OCI-LY7 (cell line): Measurements from ENCODE around the gene IGFBP4. TPM values are rescaled to one million over a fixed set of nuclear protein-coding genes. Genes with fewer than 3 reads are reported as not detected.
"Not testable (repeated sequence)": the region's sequence is repeated elsewhere in the genome, so short reads cannot be mapped to it uniquely, and the experiment has no call there.

Experiments used
- BruUV-seq: library from RNA; stranded (reverse); fragments of 400-500 nt; replicated peaks from 2 replicates; lab custom pipeline; 2021; lab: Mats Ljungman, UMichigan
- CTCF ChIA-PET: fragments of 300-600 bp; sonication (Branson Sonifier 250); formaldehyde crosslinking; loops from one replicate; lab custom pipeline; 2022; ENCODE audit warnings: antibody characterized with exemption; ENCODE audit not compliant: unreplicated experiment; lab: Charles Lee
- POLR2A ChIA-PET: fragments of 300-600 bp; sonication (Branson Sonifier 250); formaldehyde crosslinking; loops from one replicate; lab custom pipeline; 2022; ENCODE audit warnings: antibody characterized with exemption; lab: Charles Lee
- DNase-seq: peaks from one replicate; pipeline ENCODE4 v3.0.0-alpha.2; 2015; ENCODE audit warnings: low spot score
- H2AFZ ChIP-seq: fragments of 200-600 bp; sonication (generic), shearing (Covaris generic); 2 replicates; pipeline ENCODE4 v1.6.1; 2014; ENCODE audit warnings: mild to moderate bottlenecking, antibody characterized with exemption, low read length, moderate library complexity
- H3K27ac ChIP-seq: fragments of 200-600 bp; sonication (generic); 2 replicates; pipeline ENCODE4 v1.5.1; 2014; ENCODE audit warnings: mixed run types, low read depth, mild to moderate bottlenecking, moderate library complexity, low read length, inconsistent platforms; ENCODE audit not compliant: poor library complexity, severe bottlenecking
- H3K36me3 ChIP-seq: fragments of 200-600 bp; sonication (generic); 2 replicates; pipeline ENCODE4 v1.6.1; 2014; ENCODE audit warnings: mild to moderate bottlenecking, antibody characterized with exemption, low read length, moderate library complexity, mixed read lengths; ENCODE audit not compliant: insufficient read depth
- H3K4me1 ChIP-seq: fragments of 200-600 bp; sonication (generic); 2 replicates; pipeline ENCODE4 v1.5.1; 2014; ENCODE audit warnings: mild to moderate bottlenecking, low read length; ENCODE audit not compliant: insufficient read depth, poor library complexity, severe bottlenecking
- H3K4me2 ChIP-seq: fragments of 200-600 bp; sonication (generic); 2 replicates; pipeline ENCODE4 v1.6.1; 2014; ENCODE audit warnings: mild to moderate bottlenecking, low read length
- H3K4me3 ChIP-seq: fragments of 200-600 bp; sonication (generic); 2 replicates; pipeline ENCODE4 v1.5.1; 2014; ENCODE audit warnings: mild to moderate bottlenecking, low read depth, low read length; ENCODE audit not compliant: poor library complexity, severe bottlenecking
- H3K79me2 ChIP-seq: fragments of 200-600 bp; sonication (generic); 2 replicates; pipeline ENCODE4 v1.6.1; 2016; ENCODE audit warnings: low read depth, mild to moderate bottlenecking, low read length, moderate library complexity, mixed read lengths; ENCODE audit not compliant: insufficient read depth
- H3K9me2 ChIP-seq: fragments of 200-600 bp; sonication (generic); 2 replicates; pipeline ENCODE4 v1.6.1; 2016; ENCODE audit warnings: mild to moderate bottlenecking, low read length, mixed read lengths; ENCODE audit not compliant: insufficient read depth
- H3K9me3 ChIP-seq: fragments of 200-600 bp; sonication (generic); 2 replicates; pipeline ENCODE4 v1.6.1; 2014; ENCODE audit warnings: mild to moderate bottlenecking, mixed run types, low read length, mixed read lengths
- H4K20me1 ChIP-seq: fragments of 200-600 bp; sonication (generic); 2 replicates; pipeline ENCODE4 v1.6.1; 2014; ENCODE audit warnings: mild to moderate bottlenecking, antibody characterized with exemption, low read length, moderate library complexity, mixed read lengths; ENCODE audit not compliant: insufficient read depth
- EZH2phosphoT487 ChIP-seq: fragments of 200-600 bp; sonication (generic); IDR thresholded peaks from 2 replicates; pipeline ENCODE4 v1.6.1; 2018; ENCODE audit warnings: low read depth, borderline replicate concordance, mild to moderate bottlenecking, mixed run types, antibody characterized with exemption, low read length, moderate library complexity, mixed read lengths
- intact Hi-C: fragments of 100-400 bp; cut with micrococcal nuclease; formaldehyde crosslinking; loops from one replicate; pipeline ENCODE4 v1.10.0; 2022; ENCODE audit not compliant: unreplicated experiment
- total RNA-seq, 2 experiments: library from RNA; depleted of rRNA in 1 of 2; stranded (reverse); fragments of >200 nt in 1 of 2; shearing (Covaris generic) in 1 of 2; gene quantifications; 2 replicates each; pipeline ENCODE4 v1.2.3, GENCODE V29; 2014 to 2022
- TF ChIP-seq, protein P1 (sequence below): fragments of 200-600 bp; sonication (generic); conservative IDR thresholded peaks from 2 replicates; pipeline ENCODE4 v1.5.1; 2014; ENCODE audit warnings: mild to moderate bottlenecking, antibody characterized with exemption, low read length, moderate library complexity, mixed read lengths

IGFBP4 gene
- total RNA-seq, 2 experiments from 2014 or later: not detected

DNA sequence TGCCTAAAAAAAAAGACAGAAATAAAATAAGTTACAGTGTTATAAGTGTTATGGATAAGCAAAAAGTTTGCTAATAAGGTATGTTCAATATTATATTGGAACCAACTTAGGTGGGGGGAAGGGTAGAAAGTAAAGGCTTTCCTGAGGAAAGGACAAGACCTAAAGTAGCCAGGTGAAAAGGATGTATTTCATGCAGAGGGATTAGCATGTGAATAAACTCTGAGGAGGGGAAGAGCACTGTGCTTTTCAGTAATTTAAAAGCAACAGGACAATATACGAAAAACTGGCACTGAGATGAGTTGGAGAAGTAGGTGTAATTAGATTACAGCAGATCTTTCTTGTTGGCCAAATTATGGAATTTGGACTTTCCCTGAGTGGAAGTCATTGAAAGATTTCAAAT is 33.2 kb upstream of the IGFBP4 start:
- Histone ChIP-seq H3K79me2 (peaks cover 40% of the 10 kb centered on the region), H3K9me3 (no peaks in the 10 kb centered on the region), H3K4me3 (no peak overlapping the region), H2AFZ (no peak overlapping the region), H3K4me2 (no peak overlapping the region), H3K27ac (no peak overlapping the region), H3K4me1 (no peaks in the 10 kb centered on the region), H3K9me2 (no peaks in the 10 kb centered on the region), H4K20me1 (no peaks in the 10 kb centered on the region), H3K36me3 (peaks cover 99% of the 10 kb centered on the region)
- no TSS peak for BruUV-seq
- TF ChIP-seq EZH2phosphoT487: no peak
- TF ChIP-seq, protein P1, sequence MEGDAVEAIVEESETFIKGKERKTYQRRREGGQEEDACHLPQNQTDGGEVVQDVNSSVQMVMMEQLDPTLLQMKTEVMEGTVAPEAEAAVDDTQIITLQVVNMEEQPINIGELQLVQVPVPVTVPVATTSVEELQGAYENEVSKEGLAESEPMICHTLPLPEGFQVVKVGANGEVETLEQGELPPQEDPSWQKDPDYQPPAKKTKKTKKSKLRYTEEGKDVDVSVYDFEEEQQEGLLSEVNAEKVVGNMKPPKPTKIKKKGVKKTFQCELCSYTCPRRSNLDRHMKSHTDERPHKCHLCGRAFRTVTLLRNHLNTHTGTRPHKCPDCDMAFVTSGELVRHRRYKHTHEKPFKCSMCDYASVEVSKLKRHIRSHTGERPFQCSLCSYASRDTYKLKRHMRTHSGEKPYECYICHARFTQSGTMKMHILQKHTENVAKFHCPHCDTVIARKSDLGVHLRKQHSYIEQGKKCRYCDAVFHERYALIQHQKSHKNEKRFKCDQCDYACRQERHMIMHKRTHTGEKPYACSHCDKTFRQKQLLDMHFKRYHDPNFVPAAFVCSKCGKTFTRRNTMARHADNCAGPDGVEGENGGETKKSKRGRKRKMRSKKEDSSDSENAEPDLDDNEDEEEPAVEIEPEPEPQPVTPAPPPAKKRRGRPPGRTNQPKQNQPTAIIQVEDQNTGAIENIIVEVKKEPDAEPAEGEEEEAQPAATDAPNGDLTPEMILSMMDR: no peak
- intact Hi-C loops: no loop called here
- ChIA-PET CTCF (no interaction called here), POLR2A (interaction anchor here (1.1 to 1.5 kb wide), 2 partner anchors 28 to 122 kb away, joined by 3 to 5 read pairs; no protein-coding TSS in a partner anchor)
- DNase-seq: no peak

DNA sequence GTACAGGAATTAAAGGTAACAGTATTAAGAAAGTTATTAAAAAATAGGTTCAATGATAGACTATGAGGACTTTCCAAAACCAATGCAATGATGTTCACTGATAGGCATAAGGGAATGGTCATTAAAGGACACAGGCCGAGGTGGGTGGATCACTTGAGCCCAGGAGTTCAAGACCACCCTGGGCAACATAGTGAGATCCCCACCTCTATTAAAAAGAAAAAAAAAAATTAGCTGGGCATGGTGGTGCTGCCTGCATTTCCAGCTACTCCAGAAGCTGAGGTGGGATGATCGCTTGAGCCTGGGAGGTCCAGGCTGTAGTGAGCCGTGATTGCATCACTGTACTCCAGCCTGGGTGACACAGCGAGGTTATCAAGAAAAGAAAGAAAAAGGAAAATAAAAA is 31.4 kb upstream of the IGFBP4 start:
- Histone ChIP-seq H3K4me1 (peaks cover 11% of the 10 kb centered on the region), H2AFZ (no peak overlapping the region), H3K79me2 (peaks cover 57% of the 10 kb centered on the region), H3K4me2 (no peak overlapping the region), H4K20me1 (peaks cover 13% of the 10 kb centered on the region; the same call in 1 of the 2 replicates), H3K9me2 (no peaks in the 10 kb centered on the region), H3K4me3 (no peak overlapping the region), H3K27ac (no peak overlapping the region), H3K36me3 (peaks cover 100% of the 10 kb centered on the region), H3K9me3 (no peaks in the 10 kb centered on the region)
- ChIA-PET CTCF (no interaction called here), POLR2A (interaction anchor here (0.5 to 1.2 kb wide), 3 partner anchors 10 to 1550 kb away, joined by 3 to 4 read pairs (median 3); no protein-coding TSS in a partner anchor)
- DNase-seq: no peak
- no peak for TF ChIP-seq EZH2phosphoT487
- TF ChIP-seq, protein P1: no peak
- BruUV-seq: no TSS peak
- intact Hi-C loops: no loop called here

DNA sequence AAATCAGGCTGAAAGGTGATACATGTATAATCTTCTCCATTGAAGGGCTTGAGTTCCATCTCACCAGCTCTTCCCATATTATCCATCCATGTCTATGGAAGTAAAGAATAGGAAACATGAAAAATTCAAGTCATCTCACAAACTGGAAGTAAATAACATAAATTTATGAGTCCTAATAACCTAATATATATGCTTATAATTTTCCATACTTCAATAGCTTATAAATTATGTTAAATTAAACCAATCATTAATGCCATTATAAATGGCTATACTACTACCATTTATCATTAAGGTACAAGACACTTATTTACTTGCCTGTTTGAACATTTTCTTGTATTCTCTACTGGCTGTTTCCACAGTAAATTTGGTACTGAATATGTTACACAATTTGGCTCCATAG is 30.4 kb upstream of the IGFBP4 start:
- no peak overlapping the region for H3K27ac ChIP-seq
- no peak overlapping the region for H3K4me2 ChIP-seq
- H3K4me1 ChIP-seq: peaks cover 11% of the 10 kb centered on the region
- CTCF ChIA-PET: no interaction called here
- TF ChIP-seq, protein P1: no peak
- no peak for TF ChIP-seq EZH2phosphoT487
- POLR2A ChIA-PET: interaction anchor here (0.7 to 0.8 kb wide), 2 partner anchors 12 to 142 kb away, joined by 3 read pairs; no protein-coding TSS in a partner anchor
- H3K9me3 ChIP-seq: no peaks in the 10 kb centered on the region
- H3K9me2 ChIP-seq: no peaks in the 10 kb centered on the region
- intact Hi-C loops: no loop called here
- no TSS peak for BruUV-seq
- peaks cover 14% of the 10 kb centered on the region; the same call in 1 of the 2 replicates for H4K20me1 ChIP-seq
- H3K79me2 ChIP-seq: peaks cover 66% of the 10 kb centered on the region
- H3K36me3 ChIP-seq: peaks cover 91% of the 10 kb centered on the region
- no peak overlapping the region for H2AFZ ChIP-seq
- H3K4me3 ChIP-seq: no peak overlapping the region
- DNase-seq: no peak

DNA sequence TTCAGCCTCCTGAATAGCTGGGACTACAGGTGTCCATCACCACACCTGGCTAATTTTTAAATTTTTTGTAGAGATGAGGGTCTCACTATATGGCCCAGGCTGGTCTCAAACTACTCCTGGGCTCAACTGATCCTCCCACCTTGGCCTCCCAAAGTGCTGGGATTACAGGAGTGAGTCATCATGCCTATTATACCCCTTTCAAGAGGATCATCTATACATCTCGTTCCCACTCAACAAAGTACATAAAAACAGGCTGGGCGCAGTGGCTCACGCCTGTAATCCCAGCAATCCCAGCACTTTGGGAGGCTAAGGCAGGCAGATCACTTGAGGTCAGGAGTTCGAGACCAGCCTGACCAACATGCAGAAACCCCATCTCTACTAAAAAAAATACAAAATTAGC is 28.9 kb upstream of the IGFBP4 start:
- Histone ChIP-seq H3K36me3 (peaks cover 77% of the 10 kb centered on the region), H3K4me1 (peaks cover 21% of the 10 kb centered on the region), H4K20me1 (peaks cover 14% of the 10 kb centered on the region; the same call in 1 of the 2 replicates), H3K79me2 (peaks cover 66% of the 10 kb centered on the region)
- BruUV-seq, H3K9me3 ChIP-seq, H3K4me3 ChIP-seq, H2AFZ ChIP-seq, H3K27ac ChIP-seq, intact Hi-C loops, H3K4me2 ChIP-seq, H3K9me2 ChIP-seq, CTCF ChIA-PET, POLR2A ChIA-PET, DNase-seq: not testable (repeated sequence)
